CD1c-positive myeloid dendritic cell (primary cell): ENCODE measurements around the gene TJP3.

ENCODE experiments used
- DNase-seq: peaks from one replicate; pipeline ENCODE4 v3.0.0-alpha.2; 2016; ENCODE audit errors: extremely low spot score

TJP3 gene

DNA sequence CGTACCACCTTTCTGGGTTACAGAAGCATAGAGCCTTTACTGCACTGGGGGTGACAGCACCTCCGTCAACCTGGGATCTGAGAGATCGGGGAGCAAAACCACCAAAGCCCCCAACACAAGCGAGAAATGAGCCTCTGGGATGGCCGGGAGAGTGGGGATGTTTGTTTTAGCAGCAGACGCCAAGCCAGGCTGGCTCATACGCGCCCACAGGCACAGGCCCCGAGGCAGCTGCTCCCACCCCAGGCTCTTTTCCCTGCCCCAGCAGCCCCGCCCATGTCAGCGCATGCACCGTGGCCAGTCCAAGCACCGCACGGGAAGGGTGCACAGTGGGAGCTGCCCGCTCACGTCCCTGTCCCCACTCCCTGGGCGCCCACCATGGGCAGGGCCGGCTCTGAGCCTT is 16.5 kb upstream of the TJP3 start:
- no peak for DNase-seq

DNA sequence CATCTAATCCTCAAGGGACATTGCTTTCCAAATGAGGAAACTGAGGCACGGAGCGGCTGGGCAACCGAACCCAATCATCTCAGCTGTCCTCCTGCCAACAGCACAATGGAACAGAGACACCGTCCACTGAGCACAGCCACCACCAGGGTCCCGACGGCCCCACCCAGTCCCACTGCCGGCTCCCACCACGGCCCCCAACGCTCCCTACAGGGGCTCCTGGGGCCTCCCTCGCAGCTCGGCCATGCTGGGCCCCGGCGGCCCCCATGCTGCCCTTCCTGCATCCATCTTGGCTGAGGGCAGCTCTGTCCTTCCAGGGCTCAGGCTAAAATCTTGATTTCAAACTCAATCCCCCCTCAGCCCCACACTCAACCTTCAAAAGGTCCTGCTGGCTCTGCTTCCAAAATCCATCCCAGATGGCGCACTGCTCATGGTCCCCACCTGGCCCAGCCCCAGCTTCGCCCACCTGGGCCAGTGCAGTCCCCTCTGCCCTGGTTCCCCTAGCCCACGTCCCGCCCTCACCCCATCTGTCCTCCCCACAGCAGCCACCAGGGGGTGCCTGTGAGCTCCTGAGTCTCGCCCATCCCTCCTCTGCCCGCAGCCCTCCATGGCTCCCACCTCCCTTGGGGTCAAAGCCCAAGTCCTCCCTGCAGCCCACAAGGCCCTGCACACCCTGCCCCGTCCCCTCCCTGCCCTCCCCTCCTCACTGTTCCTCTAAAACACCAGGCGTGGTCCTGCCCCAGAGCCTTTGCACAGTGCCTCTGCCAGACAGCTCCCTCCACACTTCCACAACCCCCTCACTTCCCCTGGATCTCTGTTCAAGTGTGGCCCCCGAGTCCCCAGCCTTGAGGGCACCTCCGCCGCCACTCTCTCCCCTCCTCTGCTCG is 15.8 kb upstream of the TJP3 start:
- DNase-seq: peak; percentile 38

- no peak for DNase-seq
These were observed 14.9 kb upstream of the TJP3 start for GRCh38 chr19:3693025-3693925.

- DNase-seq: no peak
These were observed 13.6 kb upstream of the TJP3 start for GRCh38 chr19:3694361-3695123.

GRCh38 chr19:3695124-3695733 is 13.0 kb upstream of the TJP3 start:
- no peak for DNase-seq

- no peak for DNase-seq
These were observed 12.1 kb upstream of the TJP3 start for GRCh38 chr19:3695986-3696659.

DNA sequence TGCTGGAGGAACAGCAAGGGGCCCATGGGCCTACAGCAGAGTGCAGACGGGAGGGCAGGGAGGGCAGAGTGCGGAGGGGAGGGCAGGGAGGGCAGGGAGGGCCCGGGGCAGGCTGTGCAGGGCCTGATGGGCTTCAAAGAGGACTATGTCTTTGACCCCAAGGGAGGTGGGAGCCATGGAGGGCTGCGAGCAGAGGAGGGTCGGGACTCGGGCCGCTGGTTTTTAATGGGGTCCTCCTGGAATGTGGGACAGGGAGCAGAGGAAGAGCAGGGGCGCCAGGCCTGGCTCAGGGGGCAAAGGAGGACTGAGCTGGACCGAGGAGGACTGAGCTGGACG is 11.6 kb upstream of the TJP3 start:
- no peak for DNase-seq

GRCh38 chr19:3697094-3697493 is 11.1 kb upstream of the TJP3 start:
- no peak for DNase-seq

DNA sequence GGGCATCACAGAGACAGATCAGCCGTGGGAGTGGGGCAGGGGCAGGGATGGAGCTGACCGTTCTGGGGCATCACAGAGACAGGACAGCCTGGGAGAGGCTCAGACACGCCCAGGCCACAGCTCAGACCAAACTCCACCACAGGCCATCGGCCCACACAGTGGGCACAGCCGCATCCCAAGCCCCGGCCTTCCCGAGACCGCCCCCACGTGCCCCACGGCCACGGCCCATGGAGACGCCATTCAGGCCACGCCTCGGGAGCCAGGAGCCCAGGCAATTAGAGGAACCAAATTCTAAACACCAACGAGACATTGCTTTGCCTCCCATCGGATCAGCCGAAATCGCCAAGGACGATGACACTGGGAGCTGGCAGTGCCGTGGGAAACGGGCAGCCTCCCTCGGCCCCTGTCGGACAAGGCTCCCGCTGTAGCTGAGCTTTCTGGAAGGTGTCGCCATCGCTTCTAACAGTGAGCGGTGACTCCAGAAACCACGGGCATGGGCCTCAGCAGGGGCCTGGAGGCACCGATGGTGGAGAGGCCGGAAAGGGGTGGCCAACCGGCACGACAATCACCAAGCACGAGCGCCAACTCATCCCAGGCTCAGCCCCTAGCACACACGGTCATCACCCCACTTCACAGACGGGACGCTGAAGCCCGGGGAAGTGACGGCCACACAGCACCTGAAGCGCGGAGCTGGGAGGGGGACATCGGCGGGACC is 10.4 kb upstream of the TJP3 start:
- DNase-seq: no peak

DNA sequence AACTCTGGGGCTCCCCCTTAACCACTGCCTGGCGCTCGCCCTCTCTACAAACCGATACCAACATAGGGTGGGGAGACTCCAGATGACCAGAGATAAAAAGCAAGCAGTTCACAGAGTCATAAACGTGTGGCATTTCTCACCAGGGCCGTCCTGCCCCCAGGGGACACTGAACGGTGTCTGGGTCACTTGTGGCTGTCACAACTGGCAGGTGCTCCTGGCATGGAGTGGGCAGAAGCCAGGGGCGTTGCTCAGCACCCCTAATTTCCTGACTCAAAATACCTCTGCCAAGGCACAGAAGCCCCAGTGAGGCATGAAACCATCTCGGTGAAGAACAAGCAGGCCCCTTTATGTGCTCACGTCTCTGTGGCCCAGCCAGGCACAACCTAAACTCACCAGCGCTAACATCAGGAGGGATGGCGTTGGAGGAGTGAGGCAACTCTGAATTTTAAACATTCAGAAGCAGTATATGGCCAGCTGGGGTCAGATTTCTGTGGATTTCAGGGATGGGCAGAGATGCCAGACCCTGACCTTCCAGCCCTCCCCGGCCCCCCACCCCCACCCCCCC is 9.7 kb upstream of the TJP3 start:
- DNase-seq: no peak

DNA sequence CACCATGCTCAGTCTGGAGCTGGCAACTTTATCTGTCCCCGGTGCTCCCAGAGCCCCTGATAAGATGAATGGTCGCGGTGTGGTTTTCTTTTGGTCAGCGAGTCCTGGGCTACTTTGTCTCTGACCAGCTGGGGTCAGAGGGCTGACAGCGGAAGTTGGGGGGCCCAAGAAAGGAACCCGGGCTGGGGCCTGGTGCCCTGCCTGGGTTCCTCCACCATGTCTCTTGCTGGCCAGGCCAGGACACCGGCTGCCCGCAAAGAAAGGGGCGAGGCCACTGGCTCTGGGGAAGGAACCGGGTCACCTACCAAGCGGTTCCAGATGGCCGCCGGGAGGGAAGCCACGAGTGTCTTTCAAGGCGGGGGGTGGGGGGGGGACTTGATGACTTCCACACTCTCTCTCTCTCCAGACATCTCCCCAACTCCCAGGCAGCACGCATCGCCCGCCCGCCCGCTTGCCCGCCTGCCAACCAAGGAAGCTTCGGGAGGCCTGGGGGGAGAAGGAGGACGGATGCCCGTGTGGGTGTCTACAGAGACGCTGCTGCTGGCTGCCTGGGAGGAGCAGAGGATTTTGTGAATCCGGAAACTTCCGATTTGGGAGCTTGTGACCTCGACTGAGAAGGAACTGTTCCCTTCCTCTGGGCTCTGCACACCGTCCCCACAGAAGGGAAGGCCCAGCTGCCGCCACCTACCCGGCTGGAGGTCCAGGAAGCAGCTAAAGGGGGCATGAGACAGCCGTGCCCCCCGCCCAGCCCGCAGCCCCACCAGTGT is 9.0 kb upstream of the TJP3 start:
- DNase-seq: peak; percentile 92

DNA sequence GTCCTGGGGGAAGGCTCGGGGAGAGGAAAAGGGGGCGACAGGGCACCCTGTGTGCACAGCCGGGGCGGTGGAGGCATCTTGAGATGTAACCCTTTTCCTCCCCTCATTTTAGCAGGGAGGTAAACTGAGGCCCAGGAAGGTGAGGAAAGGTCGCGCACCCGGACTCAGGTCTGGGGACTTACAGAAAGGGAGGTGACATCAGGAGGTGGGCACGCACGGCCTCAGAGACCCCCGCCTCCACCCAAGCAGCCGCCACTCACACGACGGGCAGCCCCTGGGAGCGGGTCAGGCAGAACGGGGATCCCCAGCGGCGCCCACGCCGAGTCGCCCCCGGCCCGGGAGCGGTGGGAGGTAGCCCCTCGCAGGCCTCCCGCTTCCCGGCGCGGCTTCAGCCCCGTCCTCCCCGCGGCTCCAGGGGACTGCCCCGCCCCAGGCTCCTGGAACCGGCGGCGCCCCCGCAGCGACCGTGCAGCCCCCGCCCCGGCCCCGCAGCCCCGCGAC is 8.4 kb upstream of the TJP3 start:
- peak; percentile 12 for DNase-seq

DNA sequence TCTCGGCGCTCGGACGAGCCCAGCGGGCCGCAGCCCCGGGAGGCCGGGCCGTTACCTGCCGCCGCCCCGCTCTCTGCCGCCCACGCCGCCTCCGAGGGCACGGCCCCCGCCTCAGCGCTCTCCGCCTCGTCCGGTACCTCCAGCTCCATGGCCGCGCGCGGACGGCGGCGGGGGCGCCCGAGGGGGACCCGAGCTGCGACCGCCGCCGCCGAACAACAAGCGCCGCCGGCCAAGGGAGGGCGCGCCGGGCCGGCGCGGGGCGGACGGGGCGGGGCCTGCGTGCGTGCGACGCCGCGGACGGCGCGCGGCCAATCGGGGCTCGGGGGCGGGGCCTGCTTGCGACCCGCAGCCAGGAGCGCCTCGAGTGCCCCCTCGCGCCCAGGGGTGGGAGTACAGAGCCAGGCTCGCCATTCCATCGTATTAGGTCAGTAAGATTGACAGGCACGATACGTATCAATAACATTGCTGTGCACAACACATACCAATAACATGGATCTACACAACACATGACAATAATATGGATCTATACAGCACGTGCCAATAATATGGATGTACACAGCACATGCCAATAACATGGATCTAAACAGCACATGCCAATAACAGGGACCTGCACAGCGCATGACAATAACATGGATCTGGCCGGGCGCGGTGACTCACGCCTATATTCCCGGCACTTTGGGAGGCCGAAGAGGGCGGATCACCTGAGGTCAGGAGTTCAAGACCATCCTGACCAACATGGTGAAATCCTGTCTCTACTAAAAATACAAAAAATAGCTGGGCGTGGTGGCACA is 7.7 kb upstream of the TJP3 start, which contains the start of gene PIP5K1C:
TSS of gene PIP5K1C (minus strand) at position 227 of the 791 bp plus-strand sequence. CDS start at position 149, 78 bp downstream.
- peak; percentile 96 for DNase-seq

DNA sequence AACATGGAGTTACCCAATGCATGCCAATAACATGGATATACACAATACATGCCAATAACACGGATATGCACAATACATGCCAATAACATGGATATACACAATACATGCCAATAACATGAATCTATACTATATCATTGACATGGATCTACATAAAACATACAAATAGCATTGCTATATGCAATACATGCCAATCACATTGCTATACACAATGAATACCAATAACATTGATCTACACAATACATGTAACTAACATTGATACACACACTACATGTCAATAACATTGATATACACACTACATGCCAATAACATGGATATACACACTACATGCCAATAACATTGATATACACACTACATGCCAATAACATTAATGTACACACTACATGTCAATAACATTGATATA is 7.0 kb upstream of the TJP3 start:
- no peak for DNase-seq

- DNase-seq: no peak
These were observed 347 bp upstream of the TJP3 start for GRCh38 chr19:3707868-3708206.

DNA sequence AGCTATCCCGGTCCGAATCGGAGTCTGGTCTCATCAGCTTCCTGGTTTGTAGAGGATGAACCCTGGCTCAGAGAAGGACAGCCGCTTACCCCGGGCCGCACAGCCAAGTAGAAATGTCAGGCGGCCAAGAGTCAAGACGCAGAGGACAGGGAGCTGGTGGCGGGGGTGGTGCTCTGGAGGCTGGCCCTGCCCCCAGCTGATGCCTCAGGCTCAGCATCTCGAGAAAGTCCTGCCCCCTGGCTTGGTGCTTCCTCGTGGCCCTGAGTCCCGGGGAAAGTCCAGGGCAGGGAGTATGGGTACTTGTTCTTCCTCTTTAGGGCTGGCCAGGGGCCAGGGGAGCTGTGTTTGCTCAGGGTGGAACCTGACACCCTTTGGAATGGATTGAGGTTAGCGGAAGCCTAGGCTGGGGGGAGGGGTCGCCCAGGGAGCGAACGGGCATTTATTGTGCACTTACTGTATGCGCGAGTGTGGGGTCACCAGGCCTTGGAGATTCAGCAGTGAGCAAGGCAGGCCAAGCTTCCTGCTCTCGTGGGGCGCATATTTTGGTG is 2.2 kb downstream of the TJP3 start:
- DNase-seq: peak; percentile 95

- no peak for DNase-seq
These were observed 4.8 kb downstream of the TJP3 start for GRCh38 chr19:3712663-3713611.
